Adrenal gland (tissue), 12 donors: ENCODE results near the gene GALNTL6. TPM values are rescaled to one million over a fixed set of nuclear protein-coding genes. Genes with fewer than 3 reads are reported as not detected.
"Not testable (repeated sequence)": the region's sequence is repeated elsewhere in the genome, so short reads cannot be mapped to it uniquely, and the experiment has no call there.

Experiments
- DNase-seq, 7 donors: peaks; one replicate each; pipeline ENCODE4 v3.0.0-alpha.2; 2019 to 2020
- H3K27ac ChIP-seq, 5 donors: fragments of 200-600 bp; sonication (generic) in 4 of 5; 1 replicate in 3 of 5; 2 replicates in 2 of 5; pipeline versions ENCODE4 v1.5.1 to v1.8.0; 2016 to 2020; ENCODE audit warnings: mild to moderate bottlenecking in 1 of 5
- H3K27me3 ChIP-seq: fragments of 200-600 bp; 2 replicates; pipeline ENCODE4 v1.8.0; 2021
- H3K36me3 ChIP-seq, 2 donors: fragments of 200-600 bp; replicated peaks in 1 of 2; 1 replicate in 1 of 2; 2 replicates in 1 of 2; pipeline versions ENCODE4 v1.5.1 to v1.8.0; 2018 to 2022
- H3K4me1 ChIP-seq, 2 donors: fragments of 200-600 bp; replicated peaks in 1 of 2; 1 replicate in 1 of 2; 2 replicates in 1 of 2; pipeline versions ENCODE4 v1.5.1 to v1.8.0; 2018 to 2021
- H3K4me3 ChIP-seq, 4 donors: fragments of 200-600 bp; sonication (generic) in 3 of 4; one replicate each; pipeline ENCODE4 v1.5.1; 2016 to 2018
- H3K9me3 ChIP-seq, 3 donors: fragments of 200-600 bp; sonication (generic) in 1 of 3; replicated peaks in 1 of 3; 1 replicate in 2 of 3; 2 replicates in 1 of 3; pipeline versions ENCODE4 v1.5.1 to v1.8.0; 2016 to 2021
- CTCF ChIP-seq, 6 experiments: fragments of 450-650 bp in 4 of 6; fragments of 200-600 bp in 2 of 6; sonication (generic) in 1 of 6; IDR thresholded peaks; 1 replicate in 5 of 6; 2 replicates in 1 of 6; pipeline versions ENCODE4 v1.5.1 to v1.8.0; 2016 to 2021; ENCODE audit warnings: antibody characterized with exemption in 6 of 6, mild to moderate bottlenecking in 2 of 6, moderate library complexity in 1 of 6
- POLR2A ChIP-seq, 2 donors: fragments of 450-650 bp; IDR thresholded peaks; one replicate each; pipeline ENCODE4 v1.6.1; 2017; ENCODE audit warnings: antibody characterized with exemption in 2 of 2, mild to moderate bottlenecking in 2 of 2, moderate library complexity in 1 of 2
- WGBS, 4 donors: extraction: QIAGEN DNeasy Blood & Tissue Kit in 2 of 4; methylation state at CpG; one replicate each; pipeline versions ENCODE4 v1.1.5 to v1.1.7; 2013 to 2017; 5-methylcytosine and 5-hydroxymethylcytosine counted together
- intact Hi-C, 2 donors: fragments of 100-400 bp; cut with DNase I; formaldehyde crosslinking; loops; one replicate each; pipeline versions ENCODE4 v1.14.1 to v1.15.0; 2022 to 2023
- polyA plus RNA-seq, 3 donors: library from polyadenylated mRNA; stranded (reverse); fragments of 200-250 nt in 2 of 3; fragments of 350-450 nt in 1 of 3; fragmentation: Illumina TruSeq in 1 of 3; extraction: RNeasy Lipid Tissue Mini Kit (QIAGEN cat#74804) in 1 of 3; gene quantifications; one replicate each; pipeline ENCODE4 v1.2.3, GENCODE V29; 2013 to 2014
- total RNA-seq, 9 donors: library from RNA; depleted of rRNA in 4 of 9; stranded (reverse); fragments of >200 nt in 4 of 9; fragments of 120-200 nt in 1 of 9; fragmentation: NEBNext Ultra II Directional in 1 of 9; extraction: Animal tissue kit (Norgen Biotek cat#: 25700) in 1 of 9; gene quantifications; one replicate each; pipeline versions ENCODE4 v1.1.0 to v1.2.4, GENCODE V29; 2013 to 2023
- donor health status: healthy with polysubstance abuse.
- donor health status: Bipolar disorder and iron deficiency.
- donor health status: DM: yes; HTN: yes; CAD: no.
- donor health status: DM: no; HTN: no; CAD: no.
- donor health status: DM: no; HTN: no; CAD: no.
- donor health status: DM: yes; HTN: yes; CAD: no.

GALNTL6 gene
- total and polyA plus RNA-seq, 12 donors = 0.10 to 0.96 (median 0.42) TPM; not detected in 1

GRCh38 chr4:172950990-172951389 is 1137.8 kb downstream of the GALNTL6 start:
- 90 to 100% (median 91%) methylated on average over 2 of the region's 2 CpGs for WGBS, 4 donors
- no peak overlapping the region for H3K27ac ChIP-seq
- no peaks in the 10 kb centered on the region for H3K4me1 ChIP-seq
- H3K27me3 ChIP-seq = no peaks in the 10 kb centered on the region
- no peaks in the 10 kb centered on the region for H3K36me3 ChIP-seq
- no peaks in the 10 kb centered on the region for H3K9me3 ChIP-seq
- intact Hi-C loops = no loop called here
- DNase-seq = no peak
- no peak overlapping the region for H3K4me3 ChIP-seq
- no peak for TF ChIP-seq CTCF (IDR thresholded peaks at IDR 0.05)
- no peak for TF ChIP-seq POLR2A (IDR thresholded peaks at IDR 0.05)

- no peak for TF ChIP-seq POLR2A (IDR thresholded peaks at IDR 0.05)
- TF ChIP-seq CTCF (IDR thresholded peaks at IDR 0.05) = no peak
- H3K9me3 ChIP-seq = no peaks in the 10 kb centered on the region
Observed at GRCh38 chr4:172951679-172952451, 1138.7 kb downstream of the GALNTL6 start.

GRCh38 chr4:172953896-172954568 is 1140.8 kb downstream of the GALNTL6 start:
- no peaks in the 10 kb centered on the region for H3K27me3 ChIP-seq
- H3K27ac ChIP-seq = no peak overlapping the region
- H3K9me3 ChIP-seq = no peaks in the 10 kb centered on the region
- intact Hi-C loops = no loop called here
- H3K36me3 ChIP-seq = no peaks in the 10 kb centered on the region
- DNase-seq = no peak
- no peak overlapping the region for H3K4me3 ChIP-seq
- 72 to 75% (median 74%) methylated on average over 5 of the region's 5 CpGs for WGBS, 4 donors
- TF ChIP-seq POLR2A (IDR thresholded peaks at IDR 0.05) = no peak
- TF ChIP-seq CTCF (IDR thresholded peaks at IDR 0.05) = no peak
- no peaks in the 10 kb centered on the region for H3K4me1 ChIP-seq

More at GRCh38 chr4:172951679-172952451, 1138.7 kb downstream of the GALNTL6 start:
- Histone ChIP-seq H3K4me3 (no peak overlapping the region), H3K4me1 (no peaks in the 10 kb centered on the region), H3K27ac (no peak overlapping the region), H3K27me3 (no peaks in the 10 kb centered on the region), H3K36me3 (no peaks in the 10 kb centered on the region)
- no peak for DNase-seq
- 93 to 96% (median 94%) methylated on average over 9 to 11 of the region's 11 CpGs for WGBS, 4 donors
- intact Hi-C loops = no loop called here

- H3K4me1 ChIP-seq, H3K27me3 ChIP-seq, DNase-seq, H3K9me3 ChIP-seq, H3K4me3 ChIP-seq, H3K36me3 ChIP-seq, H3K27ac ChIP-seq, intact Hi-C loops: not testable (repeated sequence)
- 92 to 95% (median 93%) methylated on average over 3 of the region's 3 CpGs for WGBS, 4 donors
Observed at GRCh38 chr4:172956340-172956739, 1143.1 kb downstream of the GALNTL6 start.
